Neural progenitor cell (in vitro differentiated cells): Measurements from ENCODE around the gene RASIP1.

Source experiments
- EZH2 ChIP-seq: fragments of 200-600 bp; sonication (generic); IDR thresholded peaks from 2 replicates; pipeline ENCODE4 v1.6.1; 2017; ENCODE audit warnings: antibody characterized with exemption, mild to moderate bottlenecking, moderate library complexity
- TF ChIP-seq, protein P1 (sequence below): fragments of 200-600 bp; sonication (generic); IDR thresholded peaks from 2 replicates; pipeline ENCODE4 v1.5.1; 2017; ENCODE audit warnings: antibody characterized with exemption, mild to moderate bottlenecking

DNA sequence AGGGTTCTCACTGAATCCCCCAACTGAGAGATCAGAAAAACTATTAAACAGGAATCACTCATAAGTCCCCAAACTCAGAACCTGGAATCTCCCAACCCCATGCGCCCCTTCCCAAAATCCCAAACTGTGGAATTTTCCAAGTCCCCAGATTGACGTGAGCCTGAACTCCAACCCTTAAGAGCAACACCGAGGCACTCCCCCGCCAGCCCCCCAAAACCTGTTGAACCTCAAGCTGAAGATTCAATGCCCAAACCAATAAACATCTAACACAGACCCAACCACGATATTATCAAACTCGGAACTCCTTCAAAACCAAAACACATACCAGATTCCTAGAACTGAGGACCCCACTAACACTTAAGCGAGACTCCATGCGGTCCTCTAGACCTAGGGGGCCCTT, 5.7 kb upstream of the RASIP1 start:
- TF ChIP-seq, protein P1, sequence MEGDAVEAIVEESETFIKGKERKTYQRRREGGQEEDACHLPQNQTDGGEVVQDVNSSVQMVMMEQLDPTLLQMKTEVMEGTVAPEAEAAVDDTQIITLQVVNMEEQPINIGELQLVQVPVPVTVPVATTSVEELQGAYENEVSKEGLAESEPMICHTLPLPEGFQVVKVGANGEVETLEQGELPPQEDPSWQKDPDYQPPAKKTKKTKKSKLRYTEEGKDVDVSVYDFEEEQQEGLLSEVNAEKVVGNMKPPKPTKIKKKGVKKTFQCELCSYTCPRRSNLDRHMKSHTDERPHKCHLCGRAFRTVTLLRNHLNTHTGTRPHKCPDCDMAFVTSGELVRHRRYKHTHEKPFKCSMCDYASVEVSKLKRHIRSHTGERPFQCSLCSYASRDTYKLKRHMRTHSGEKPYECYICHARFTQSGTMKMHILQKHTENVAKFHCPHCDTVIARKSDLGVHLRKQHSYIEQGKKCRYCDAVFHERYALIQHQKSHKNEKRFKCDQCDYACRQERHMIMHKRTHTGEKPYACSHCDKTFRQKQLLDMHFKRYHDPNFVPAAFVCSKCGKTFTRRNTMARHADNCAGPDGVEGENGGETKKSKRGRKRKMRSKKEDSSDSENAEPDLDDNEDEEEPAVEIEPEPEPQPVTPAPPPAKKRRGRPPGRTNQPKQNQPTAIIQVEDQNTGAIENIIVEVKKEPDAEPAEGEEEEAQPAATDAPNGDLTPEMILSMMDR = no peak
- TF ChIP-seq EZH2 = no peak
